Esophagus muscularis mucosa (tissue), 4 donors: ENCODE measurements around the gene MED10. TPM values are rescaled to one million over a fixed set of nuclear protein-coding genes. Genes with fewer than 3 reads are reported as not detected.

Experiments used
- DNase-seq: peaks from one replicate; pipeline ENCODE4 v3.0.0-alpha.2; 2017; ENCODE audit errors: extremely low spot score
- H3K27ac ChIP-seq, 4 donors: fragments of 200-600 bp; sonication (generic); replicated peaks in 1 of 4; 1 replicate in 3 of 4; 2 replicates in 1 of 4; pipeline ENCODE4 v1.5.1; 2016 to 2019; ENCODE audit warnings: mild to moderate bottlenecking in 1 of 4
- H3K27me3 ChIP-seq, 4 donors: fragments of 200-600 bp; sonication (generic); one replicate each; pipeline versions ENCODE4 v1.5.1 to v1.6.0; 2016 to 2019
- H3K36me3 ChIP-seq, 4 donors: fragments of 200-600 bp; sonication (generic); one replicate each; pipeline ENCODE4 v1.5.1; 2016 to 2019
- H3K4me1 ChIP-seq, 4 donors: fragments of 200-600 bp; sonication (generic); one replicate each; pipeline ENCODE4 v1.5.1; 2016 to 2019
- H3K4me3 ChIP-seq, 4 donors: fragments of 200-600 bp; sonication (generic); 1 replicate in 2 of 4; 2 replicates in 2 of 4; pipeline ENCODE4 v1.5.1; 2016 to 2019; ENCODE audit warnings: mild to moderate bottlenecking in 4 of 4, moderate library complexity in 1 of 4
- H3K9me3 ChIP-seq, 4 donors: fragments of 200-600 bp; sonication (generic); 1 replicate in 3 of 4; 2 replicates in 1 of 4; pipeline ENCODE4 v1.5.1; 2016 to 2019
- EP300 ChIP-seq: sonication (generic); formaldehyde crosslinking; IDR thresholded peaks from one replicate; pipeline ENCODE4 v1.6.1; 2017; ENCODE audit warnings: antibody characterized with exemption
- POLR2A ChIP-seq: fragments of 450-650 bp; IDR thresholded peaks from one replicate; pipeline ENCODE4 v1.6.1; 2017; ENCODE audit warnings: antibody characterized with exemption, moderate library complexity, mild to moderate bottlenecking, low read depth
- POLR2AphosphoS5 ChIP-seq, 2 donors: sonication (generic); formaldehyde crosslinking; IDR thresholded peaks; one replicate each; pipeline ENCODE4 v1.6.1; 2017; ENCODE audit warnings: antibody characterized with exemption in 2 of 2
- WGBS: methylation state at CpG from one replicate; pipeline ENCODE4 v1.1.5; 2018; 5-methylcytosine and 5-hydroxymethylcytosine counted together
- intact Hi-C: fragments of 100-400 bp; cut with DNase I; formaldehyde crosslinking; loops from one replicate; pipeline ENCODE4 v1.15.1; 2023
- total RNA-seq, 4 donors: library from RNA; depleted of rRNA; stranded (reverse); fragments of >200 nt; gene quantifications; one replicate each; pipeline versions ENCODE4 v1.1.0 to v1.2.1, GENCODE V29; 2016
- TF ChIP-seq, protein P1 (sequence below), 3 experiments: fragments of 200-600 bp in 2 of 3; fragments of 450-650 bp in 1 of 3; sonication (generic) in 2 of 3; IDR thresholded peaks; one replicate each; pipeline ENCODE4 v1.5.1; 2017 to 2019; ENCODE audit warnings: antibody characterized with exemption in 3 of 3, mild to moderate bottlenecking in 2 of 3, moderate library complexity in 1 of 3

MED10 gene
- total RNA-seq, 4 donors from 2014 or later, result 29.9 to 47.2 (median 35.2) TPM

GRCh38 chr5:6353602-6354302 is 24.6 kb downstream of the MED10 start:
- intact Hi-C loops, result no loop called here
- Histone ChIP-seq H3K4me3 (no peak overlapping the region), H3K27ac (no peak overlapping the region), H3K27me3 (no peaks in the 10 kb centered on the region), H3K4me1 (no peaks in the 10 kb centered on the region), H3K9me3 (no peaks in the 10 kb centered on the region), H3K36me3 (peaks cover 6 to 26% (median 10%) of the 10 kb centered on the region in 4 donors)
- no peak for TF ChIP-seq EP300
- TF ChIP-seq, protein P1, sequence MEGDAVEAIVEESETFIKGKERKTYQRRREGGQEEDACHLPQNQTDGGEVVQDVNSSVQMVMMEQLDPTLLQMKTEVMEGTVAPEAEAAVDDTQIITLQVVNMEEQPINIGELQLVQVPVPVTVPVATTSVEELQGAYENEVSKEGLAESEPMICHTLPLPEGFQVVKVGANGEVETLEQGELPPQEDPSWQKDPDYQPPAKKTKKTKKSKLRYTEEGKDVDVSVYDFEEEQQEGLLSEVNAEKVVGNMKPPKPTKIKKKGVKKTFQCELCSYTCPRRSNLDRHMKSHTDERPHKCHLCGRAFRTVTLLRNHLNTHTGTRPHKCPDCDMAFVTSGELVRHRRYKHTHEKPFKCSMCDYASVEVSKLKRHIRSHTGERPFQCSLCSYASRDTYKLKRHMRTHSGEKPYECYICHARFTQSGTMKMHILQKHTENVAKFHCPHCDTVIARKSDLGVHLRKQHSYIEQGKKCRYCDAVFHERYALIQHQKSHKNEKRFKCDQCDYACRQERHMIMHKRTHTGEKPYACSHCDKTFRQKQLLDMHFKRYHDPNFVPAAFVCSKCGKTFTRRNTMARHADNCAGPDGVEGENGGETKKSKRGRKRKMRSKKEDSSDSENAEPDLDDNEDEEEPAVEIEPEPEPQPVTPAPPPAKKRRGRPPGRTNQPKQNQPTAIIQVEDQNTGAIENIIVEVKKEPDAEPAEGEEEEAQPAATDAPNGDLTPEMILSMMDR (IDR thresholded peaks at IDR 0.05), result no peak
- TF ChIP-seq POLR2A, result no peak
- no peak for TF ChIP-seq POLR2AphosphoS5 (IDR thresholded peaks at IDR 0.05)
- WGBS, result 85% methylated on average over 9 of the region's 13 CpGs
- no peak for DNase-seq

DNA sequence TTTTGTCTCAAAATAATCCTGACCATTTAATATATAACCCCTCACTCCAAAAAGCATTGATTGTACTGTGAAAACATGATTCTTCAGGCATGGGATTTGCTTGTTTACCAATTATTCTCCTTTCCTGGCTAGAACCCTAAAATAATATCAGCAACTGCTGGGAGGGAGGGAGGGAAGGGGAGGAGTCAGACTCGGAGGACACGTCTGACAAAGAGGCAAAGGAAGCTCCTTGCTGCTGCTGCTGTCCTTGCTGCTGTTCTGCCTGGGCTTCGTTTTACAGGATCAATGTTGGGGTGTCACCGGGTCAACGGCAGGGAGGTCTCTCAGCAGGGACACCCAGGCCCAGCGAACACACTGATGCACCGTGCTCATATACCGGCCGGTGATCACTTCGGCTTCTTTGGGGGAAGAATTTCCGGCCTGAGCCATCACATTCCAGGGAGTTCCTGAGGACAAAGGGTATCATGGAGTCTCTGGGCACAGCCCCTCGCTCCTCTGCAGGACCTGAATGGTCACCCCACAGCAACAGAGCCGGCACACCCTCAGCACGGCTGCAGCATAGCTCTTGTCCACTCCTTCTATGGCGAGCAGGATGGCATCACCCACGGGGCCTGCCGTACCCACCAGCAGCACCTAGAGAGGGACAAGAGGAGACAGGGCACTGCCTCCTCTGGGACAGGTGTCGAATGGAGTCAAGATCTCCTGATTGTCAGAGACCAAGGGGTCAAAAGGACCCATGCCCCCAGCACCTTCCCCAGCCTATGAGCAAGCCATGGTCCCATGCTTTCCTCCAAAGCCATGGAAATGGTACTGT is 27.9 kb downstream of the MED10 start:
- Histone ChIP-seq H3K27me3 (no peaks in the 10 kb centered on the region), H3K4me3 (no peak overlapping the region), H3K27ac (no peak overlapping the region), H3K9me3 (no peaks in the 10 kb centered on the region), H3K36me3 (peaks cover 0 to 6% (median 0%) of the 10 kb centered on the region in 4 donors), H3K4me1 (no peaks in the 10 kb centered on the region)
- no peak for TF ChIP-seq POLR2AphosphoS5 (IDR thresholded peaks at IDR 0.05)
- no peak for TF ChIP-seq EP300
- TF ChIP-seq POLR2A, result no peak
- TF ChIP-seq, protein P1 (IDR thresholded peaks at IDR 0.05), result no peak
- 59% methylated on average over 13 of the region's 18 CpGs for WGBS
- DNase-seq, result no peak
- intact Hi-C loops, result no loop called here

DNA sequence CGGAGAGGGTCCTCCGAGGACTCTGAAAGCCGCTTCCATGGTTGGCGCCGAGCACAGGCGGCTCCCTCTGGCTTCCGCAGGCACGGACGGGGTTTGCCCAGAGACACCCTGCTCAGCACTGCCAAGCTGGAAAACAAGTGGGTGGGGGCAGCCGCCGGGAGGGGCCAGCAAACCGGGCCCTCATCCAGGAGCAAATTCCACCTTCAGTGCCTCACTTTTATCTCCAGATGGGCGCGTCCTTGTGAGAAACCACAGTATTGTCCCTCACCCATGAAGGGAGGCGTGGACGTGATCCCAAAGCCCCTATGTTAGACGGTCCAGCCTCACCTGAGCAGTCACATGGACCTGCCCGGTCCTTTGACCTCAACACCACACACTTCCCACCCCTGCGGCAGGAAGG is 29.0 kb downstream of the MED10 start:
- Histone ChIP-seq H3K4me1 (no peaks in the 10 kb centered on the region), H3K36me3 (peaks cover 0 to 6% (median 0%) of the 10 kb centered on the region in 4 donors), H3K27ac (no peak overlapping the region), H3K4me3 (no peak overlapping the region), H3K27me3 (no peaks in the 10 kb centered on the region), H3K9me3 (no peaks in the 10 kb centered on the region)
- TF ChIP-seq POLR2AphosphoS5 (IDR thresholded peaks at IDR 0.05) (no peak), POLR2A (no peak)
- TF ChIP-seq, protein P1 (IDR thresholded peaks at IDR 0.05), result no peak
- WGBS, result 92% methylated on average over 13 of the region's 19 CpGs
- DNase-seq, result no peak
- intact Hi-C loops, result no loop called here

- Histone ChIP-seq H3K27me3 (no peaks in the 10 kb centered on the region), H3K9me3 (no peaks in the 10 kb centered on the region), H3K4me1 (no peaks in the 10 kb centered on the region), H3K36me3 (peaks cover 0 to 6% (median 0%) of the 10 kb centered on the region in 4 donors), H3K27ac (no peak overlapping the region), H3K4me3 (no peak overlapping the region)
- TF ChIP-seq, protein P1 (IDR thresholded peaks at IDR 0.05), result no peak
- no peak for TF ChIP-seq EP300
- no peak for TF ChIP-seq POLR2AphosphoS5 (IDR thresholded peaks at IDR 0.05)
- TF ChIP-seq POLR2A, result no peak
- WGBS, result 94% methylated on average over 15 of the region's 15 CpGs
- no peak for DNase-seq
- intact Hi-C loops, result no loop called here
These were observed 29.8 kb downstream of the MED10 start for GRCh38 chr5:6348476-6349000.
